ENCODE measurements around the gene HOXB5. TPM values are rescaled to one million over a fixed set of nuclear protein-coding genes. Genes with fewer than 3 reads are reported as not detected.
A peak's percentile ranks its signal among the peaks of the same experiment; 100 is the strongest.

The HOXB5 gene
- total and polyA plus RNA-seq, 2 experiments from 2014 or later, result 0.27 to 4.4 TPM

- H3K36me3 ChIP-seq (replicated peaks; ENCODE audit: insufficient read depth, low read depth), result no peaks in the 10 kb centered on the region
- H2AFZ ChIP-seq, result no peak overlapping the region
- no peak for TF ChIP-seq EZH2phosphoT487 (IDR thresholded peaks at IDR 0.05; ENCODE audit: low read depth, severe bottlenecking, unreplicated experiment)
- no peak for TF ChIP-seq EZH2 (IDR thresholded peaks at IDR 0.05; ENCODE audit: borderline replicate concordance)
- TF ChIP-seq CTCF (IDR thresholded peaks at IDR 0.05; ENCODE audit: poor library complexity), result no peak
- H3K27ac ChIP-seq, result no peak overlapping the region
- H3K4me2 ChIP-seq, result no peak overlapping the region
- 52% methylated on average over 5 of the region's 11 CpGs for WGBS (ENCODE audit: low lambda C conversion rate, missing lambda C conversion rate)
- peaks cover 11% of the 10 kb centered on the region for H3K79me2 ChIP-seq
- H3K9me2 ChIP-seq (replicated peaks; ENCODE audit: insufficient read depth), result no peaks in the 10 kb centered on the region
- DNase-seq (ENCODE audit: low spot score), result no peak
- peaks cover 79% of the 10 kb centered on the region for H3K27me3 ChIP-seq
- H3K4me1 ChIP-seq (ENCODE audit: insufficient read depth), result peaks cover 38% of the 10 kb centered on the region
- no peak overlapping the region for H3K4me3 ChIP-seq
- H3K9me3 ChIP-seq (ENCODE audit: low read depth), result no peaks in the 10 kb centered on the region
- H4K20me1 ChIP-seq (ENCODE audit: insufficient read depth, poor library complexity, severe bottlenecking), result no peaks in the 10 kb centered on the region
Observed at GRCh38 chr17:48552466-48553189, 41.0 kb downstream of the HOXB5 start.

- Histone ChIP-seq H3K79me2 (peaks cover 11% of the 10 kb centered on the region), H3K4me2 (no peak overlapping the region), H3K27ac (no peak overlapping the region), H3K9me2 (replicated peaks; ENCODE audit: insufficient read depth) (no peaks in the 10 kb centered on the region), H3K36me3 (replicated peaks; ENCODE audit: insufficient read depth, low read depth) (no peaks in the 10 kb centered on the region), H3K4me1 (ENCODE audit: insufficient read depth) (peaks cover 32% of the 10 kb centered on the region), H2AFZ (no peak overlapping the region), H3K27me3 (peaks cover 76% of the 10 kb centered on the region), H3K4me3 (no peak overlapping the region), H3K9me3 (ENCODE audit: low read depth) (no peaks in the 10 kb centered on the region), H4K20me1 (ENCODE audit: insufficient read depth, poor library complexity, severe bottlenecking) (no peaks in the 10 kb centered on the region)
- no peak for DNase-seq (ENCODE audit: low spot score)
- TF ChIP-seq CTCF (IDR thresholded peaks at IDR 0.05; ENCODE audit: poor library complexity), result no peak
- no peak for TF ChIP-seq EZH2 (IDR thresholded peaks at IDR 0.05; ENCODE audit: borderline replicate concordance)
- TF ChIP-seq EZH2phosphoT487 (IDR thresholded peaks at IDR 0.05; ENCODE audit: low read depth, severe bottlenecking, unreplicated experiment), result no peak
- WGBS (ENCODE audit: low lambda C conversion rate, missing lambda C conversion rate), result 55% methylated on average over 39 of the region's 47 CpGs
Observed at GRCh38 chr17:48551596-48552465, 41.7 kb downstream of the HOXB5 start.

GRCh38 chr17:48551214-48551555 lies 42.4 kb downstream of the HOXB5 start:
- Histone ChIP-seq H3K9me3 (ENCODE audit: low read depth) (no peaks in the 10 kb centered on the region), H3K79me2 (peaks cover 11% of the 10 kb centered on the region), H2AFZ (no peak overlapping the region), H3K27me3 (peaks cover 75% of the 10 kb centered on the region), H3K9me2 (replicated peaks; ENCODE audit: insufficient read depth) (no peaks in the 10 kb centered on the region), H3K36me3 (replicated peaks; ENCODE audit: insufficient read depth, low read depth) (no peaks in the 10 kb centered on the region), H3K4me1 (ENCODE audit: insufficient read depth) (peaks cover 25% of the 10 kb centered on the region), H3K4me3 (no peak overlapping the region), H3K27ac (no peak overlapping the region), H4K20me1 (ENCODE audit: insufficient read depth, poor library complexity, severe bottlenecking) (no peaks in the 10 kb centered on the region), H3K4me2 (peak overlapping the region; percentile 51)
- peak; percentile 4 for TF ChIP-seq EZH2phosphoT487 (IDR thresholded peaks at IDR 0.05; ENCODE audit: low read depth, severe bottlenecking, unreplicated experiment)
- TF ChIP-seq EZH2 (IDR thresholded peaks at IDR 0.05; ENCODE audit: borderline replicate concordance), result no peak
- TF ChIP-seq CTCF (IDR thresholded peaks at IDR 0.05; ENCODE audit: poor library complexity), result no peak
- no peak for DNase-seq (ENCODE audit: low spot score)
- WGBS (ENCODE audit: low lambda C conversion rate, missing lambda C conversion rate), result 48% methylated on average over 12 of the region's 19 CpGs
